ENCODE measurements around the gene HERPUD1. TPM values are rescaled to one million over a fixed set of nuclear protein-coding genes. Genes with fewer than 3 reads are reported as not detected.

HERPUD1 gene
- total RNA-seq, 1 experiment from 2014 or later = 28.9 TPM

DNA sequence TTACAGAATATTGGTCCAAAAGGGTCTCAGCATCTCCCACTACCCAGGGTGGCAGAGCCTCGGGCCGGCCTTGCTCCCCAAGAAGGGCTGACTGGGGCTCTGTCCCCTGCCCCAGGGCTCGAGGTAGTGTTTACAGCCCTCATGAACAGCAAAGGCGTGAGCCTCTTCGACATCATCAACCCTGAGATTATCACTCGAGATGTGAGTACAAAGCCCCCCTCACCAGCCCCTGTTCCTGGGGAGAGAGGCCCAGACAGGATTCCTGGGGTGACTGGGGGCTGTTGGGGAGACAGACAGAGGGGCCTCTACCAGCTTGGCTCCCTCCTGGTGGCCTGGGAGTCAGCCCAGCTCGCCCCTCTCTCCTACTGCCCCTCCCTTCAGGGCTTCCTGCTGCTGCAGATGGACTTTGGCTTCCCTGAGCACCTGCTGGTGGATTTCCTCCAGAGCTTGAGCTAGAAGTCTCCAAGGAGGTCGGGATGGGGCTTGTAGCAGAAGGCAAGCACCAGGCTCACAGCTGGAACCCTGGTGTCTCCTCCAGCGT, 51.3 kb downstream of the HERPUD1 start:
- no peaks in the 10 kb centered on the region for H4K20me1 ChIP-seq (ENCODE audit: control insufficient read depth, insufficient read depth, insufficient read length)
- Mint-ChIP-seq H3K27me3 (ENCODE audit: low read depth) (peaks cover 13% of the 10 kb centered on the region), H3K27ac (no peak overlapping the region)

More for the DNA sequence above, 51.3 kb downstream of the HERPUD1 start:
- Histone ChIP-seq H2BK12ac (ENCODE audit: insufficient read length, low read depth, low read length) (no peak overlapping the region), H3K79me2 (ENCODE audit: insufficient read depth, low read length) (no peaks in the 10 kb centered on the region), H3K27ac (ENCODE audit: insufficient read length, low read depth, low read length) (no peak overlapping the region), H3K9ac (ENCODE audit: extremely low read depth, insufficient read length, low read length) (no peak overlapping the region), H4K8ac (replicated peaks; ENCODE audit: insufficient read length, low read depth, low read length) (no peak overlapping the region), H3K4ac (ENCODE audit: low read depth, low read length) (no peak overlapping the region), H4K5ac (ENCODE audit: insufficient read length, low read depth, low read length) (no peak overlapping the region), H3K56ac (ENCODE audit: insufficient read length, low read depth, low read length) (no peak overlapping the region), H3T11ph (ENCODE audit: low read length) (no peak overlapping the region), H2BK5ac (ENCODE audit: insufficient read length, low read length) (no peak overlapping the region), H2BK120ac (ENCODE audit: low read depth, low read length, poor library complexity, severe bottlenecking) (no peak overlapping the region), H2AK5ac (ENCODE audit: insufficient read length, low read length) (no peak overlapping the region), H3K23ac (ENCODE audit: insufficient read length, low read depth, low read length) (no peak overlapping the region), H3K14ac (ENCODE audit: insufficient read depth, low read length) (no peak overlapping the region), H2AFZ (ENCODE audit: low read length) (no peak overlapping the region), H3K4me1 (ENCODE audit: insufficient read depth, low read length) (no peaks in the 10 kb centered on the region), H2BK20ac (ENCODE audit: low read depth, low read length, poor library complexity, severe bottlenecking) (no peak overlapping the region), H2BK15ac (ENCODE audit: low read depth, low read length) (no peak overlapping the region), H3K9me3 (ENCODE audit: control insufficient read depth, low read depth, low read length) (no peaks in the 10 kb centered on the region), H3K4me2 (ENCODE audit: insufficient read depth, insufficient read length, low read length) (no peak overlapping the region), H4K91ac (ENCODE audit: insufficient read length, low read depth, low read length) (no peak overlapping the region), H3K18ac (ENCODE audit: insufficient read length, low read depth, low read length) (no peak overlapping the region), H3K79me1 (ENCODE audit: insufficient read depth, low read depth, low read length, poor library complexity, severe bottlenecking) (no peaks in the 10 kb centered on the region), H3K23me2 (ENCODE audit: insufficient read length, low read depth, low read length, poor library complexity, severe bottlenecking) (no peaks in the 10 kb centered on the region), H3K27me3 (ENCODE audit: insufficient read depth, low read length) (peaks cover 3% of the 10 kb centered on the region; the same call in 1 of the 2 replicates)
- no CpG with 5 or more reads among the region's 9 CpGs for WGBS (ENCODE audit: extremely low coverage, insufficient read length, low lambda C conversion rate)
- H3K36me3 Mint-ChIP-seq (ENCODE audit: insufficient read depth in 1 of 3, low read depth in 3 of 3) = no peaks in the 10 kb centered on the region
- H3K4me3 Mint-ChIP-seq = no peak overlapping the region
- no peak for DNase-seq
- no peak for TF ChIP-seq CTCF (conservative IDR thresholded peaks at IDR 0.05)
- H3K4me1 Mint-ChIP-seq = peaks cover 12 to 29% of the 10 kb centered on the region in 2 experiments
- no peaks in the 10 kb centered on the region for H3K9me3 Mint-ChIP-seq

All from H9 (cell line).